Endothelial cell of coronary artery (primary cell): ENCODE results near the gene LUC7L. TPM values are rescaled to one million over a fixed set of nuclear protein-coding genes. Genes with fewer than 3 reads are reported as not detected.

Experiments
- total RNA-seq: library from RNA; depleted of rRNA; stranded (reverse); fragments of >200 nt; gene quantifications from 2 replicates; pipeline ENCODE4 v1.2.3, GENCODE V29; 2014

Gene LUC7L, protein sequence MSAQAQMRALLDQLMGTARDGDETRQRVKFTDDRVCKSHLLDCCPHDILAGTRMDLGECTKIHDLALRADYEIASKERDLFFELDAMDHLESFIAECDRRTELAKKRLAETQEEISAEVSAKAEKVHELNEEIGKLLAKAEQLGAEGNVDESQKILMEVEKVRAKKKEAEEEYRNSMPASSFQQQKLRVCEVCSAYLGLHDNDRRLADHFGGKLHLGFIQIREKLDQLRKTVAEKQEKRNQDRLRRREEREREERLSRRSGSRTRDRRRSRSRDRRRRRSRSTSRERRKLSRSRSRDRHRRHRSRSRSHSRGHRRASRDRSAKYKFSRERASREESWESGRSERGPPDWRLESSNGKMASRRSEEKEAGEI
- 37.3 and 42.9 TPM in 2 replicates for total RNA-seq

DNA sequence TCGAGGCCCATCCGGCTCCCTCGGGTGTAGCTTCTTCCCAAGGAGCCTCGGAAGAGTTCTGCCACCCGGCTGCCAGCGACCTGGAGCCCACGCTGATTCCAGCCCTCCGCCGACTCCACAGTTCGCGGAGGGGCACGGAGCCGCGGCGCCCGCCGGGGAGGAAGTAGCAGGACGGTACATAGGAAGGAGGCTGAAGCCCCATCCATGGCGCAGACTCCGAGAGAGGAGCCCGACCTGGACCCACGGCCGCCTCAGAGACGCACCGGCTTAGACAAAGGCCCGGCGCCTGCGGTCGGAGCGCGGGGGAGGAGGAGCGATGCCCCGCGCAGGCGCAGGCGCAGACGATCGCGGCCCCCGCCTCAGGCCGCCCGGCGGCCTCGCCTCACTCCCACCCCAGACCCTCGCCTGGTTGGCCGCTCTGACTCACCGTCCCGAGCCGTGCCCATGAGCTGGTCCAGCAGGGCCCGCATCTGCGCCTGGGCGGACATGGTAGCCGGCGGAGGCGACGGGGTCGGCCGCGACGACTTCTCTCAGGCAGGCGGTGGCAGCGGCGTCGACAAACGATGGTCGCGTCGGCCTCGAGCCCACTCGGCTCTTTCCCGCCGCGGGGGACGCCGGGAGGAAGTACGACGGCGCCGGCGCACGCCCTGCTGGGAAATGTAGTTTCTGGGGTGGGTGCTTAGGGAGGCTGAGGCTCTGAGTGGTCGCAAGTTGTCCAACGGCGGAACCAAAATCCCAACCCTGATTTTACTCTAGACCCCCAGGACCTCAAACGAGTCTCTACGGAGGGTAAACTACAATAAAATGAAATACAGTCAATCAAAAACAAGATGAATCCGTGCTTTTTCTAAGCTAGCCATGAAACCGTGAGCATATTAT is at the start of gene LUC7L:
Gene LUC7L (minus strand): TSS at position 598 of the 879 bp plus-strand sequence. CDS start 110 bp downstream, at position 488.

DNA sequence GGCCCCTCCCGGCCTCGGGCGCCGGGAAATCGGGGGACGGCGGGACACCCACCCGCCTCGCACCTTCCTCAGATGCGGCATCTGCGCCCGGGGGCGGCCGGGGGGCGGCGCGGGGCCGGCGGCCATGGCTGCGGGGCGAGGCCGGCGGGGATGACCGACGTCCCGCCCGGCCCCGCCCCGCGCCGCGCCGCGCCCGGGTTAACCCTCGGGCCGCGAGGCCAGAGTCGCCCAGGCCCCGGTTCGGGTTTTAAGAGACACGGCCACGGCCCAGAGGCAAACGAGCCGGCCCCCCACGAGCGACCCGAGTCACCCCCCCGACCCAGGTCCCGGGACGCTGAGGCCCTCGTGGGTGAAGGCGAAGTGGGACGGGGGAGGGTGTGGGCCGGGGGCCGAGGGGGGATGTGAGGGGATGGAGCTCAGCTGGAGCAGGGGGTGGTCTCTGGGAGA is 46.6 kb upstream of the LUC7L start, which contains the start of gene RGS11:
Gene RGS11 (minus strand): TSS at position 159 of the 447 bp plus-strand sequence. CDS start 33 bp downstream, at position 126.

DNA sequence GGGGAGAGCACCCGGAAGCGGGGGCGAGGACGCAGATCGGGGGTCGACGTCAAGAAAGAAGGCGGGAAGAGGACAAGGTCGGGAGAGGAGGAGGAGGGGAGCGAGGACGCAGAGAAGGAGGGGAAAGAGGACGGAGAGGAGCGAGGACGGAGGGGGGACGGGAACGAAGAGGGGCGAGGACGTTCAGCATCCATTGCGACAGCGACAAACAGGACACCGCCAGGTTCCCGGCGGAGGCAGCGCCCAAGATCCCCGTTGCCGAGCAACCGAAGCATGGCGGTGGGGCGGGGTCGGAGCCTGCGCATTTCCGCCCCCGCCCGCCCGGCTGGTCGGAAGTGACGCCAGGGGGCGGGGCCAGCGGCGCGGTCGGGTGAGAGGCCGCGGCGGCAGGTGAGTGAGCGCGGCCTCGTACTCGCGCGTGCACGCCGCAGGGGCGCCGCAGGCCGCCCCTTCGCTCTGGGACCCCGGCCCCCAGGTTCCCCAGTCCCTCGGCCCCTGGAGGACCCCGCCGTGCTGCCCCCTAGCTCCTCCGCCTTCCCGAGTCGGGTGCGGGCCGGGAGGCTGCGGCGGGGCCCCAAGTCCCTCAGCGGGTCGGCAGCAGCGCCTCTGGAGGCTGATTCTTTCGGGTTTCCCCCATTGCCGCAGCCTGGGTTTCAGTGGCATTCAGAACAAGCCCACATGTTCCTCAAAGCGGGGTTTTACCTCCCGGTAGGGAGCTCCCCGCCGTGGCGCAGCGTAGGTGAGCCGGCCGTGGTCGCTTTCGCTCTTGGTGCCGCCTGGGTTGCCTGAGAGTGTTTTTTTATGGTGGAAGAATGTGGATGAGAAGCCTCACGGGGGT is 5.4 kb upstream of the LUC7L start, which contains the start of gene FAM234A:
Gene FAM234A (plus strand): TSS at position 354 of the 838 bp plus-strand sequence. CDS start 19,593 bp downstream, outside the sequence.

DNA sequence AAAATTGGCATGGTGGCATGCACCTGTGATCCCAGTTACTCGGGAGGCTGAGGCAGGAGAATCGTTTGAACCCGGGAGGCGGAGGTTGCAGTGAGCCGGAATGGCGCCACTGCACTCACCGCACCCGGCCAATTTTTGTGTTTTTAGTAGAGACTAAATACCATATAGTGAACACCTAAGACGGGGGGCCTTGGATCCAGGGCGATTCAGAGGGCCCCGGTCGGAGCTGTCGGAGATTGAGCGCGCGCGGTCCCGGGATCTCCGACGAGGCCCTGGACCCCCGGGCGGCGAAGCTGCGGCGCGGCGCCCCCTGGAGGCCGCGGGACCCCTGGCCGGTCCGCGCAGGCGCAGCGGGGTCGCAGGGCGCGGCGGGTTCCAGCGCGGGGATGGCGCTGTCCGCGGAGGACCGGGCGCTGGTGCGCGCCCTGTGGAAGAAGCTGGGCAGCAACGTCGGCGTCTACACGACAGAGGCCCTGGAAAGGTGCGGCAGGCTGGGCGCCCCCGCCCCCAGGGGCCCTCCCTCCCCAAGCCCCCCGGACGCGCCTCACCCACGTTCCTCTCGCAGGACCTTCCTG is 49.1 kb downstream of the LUC7L start, which contains the start of gene HBQ1:
Gene HBQ1 (plus strand): TSS at position 359 of the 575 bp plus-strand sequence. CDS start 28 bp downstream, at position 387.

DNA sequence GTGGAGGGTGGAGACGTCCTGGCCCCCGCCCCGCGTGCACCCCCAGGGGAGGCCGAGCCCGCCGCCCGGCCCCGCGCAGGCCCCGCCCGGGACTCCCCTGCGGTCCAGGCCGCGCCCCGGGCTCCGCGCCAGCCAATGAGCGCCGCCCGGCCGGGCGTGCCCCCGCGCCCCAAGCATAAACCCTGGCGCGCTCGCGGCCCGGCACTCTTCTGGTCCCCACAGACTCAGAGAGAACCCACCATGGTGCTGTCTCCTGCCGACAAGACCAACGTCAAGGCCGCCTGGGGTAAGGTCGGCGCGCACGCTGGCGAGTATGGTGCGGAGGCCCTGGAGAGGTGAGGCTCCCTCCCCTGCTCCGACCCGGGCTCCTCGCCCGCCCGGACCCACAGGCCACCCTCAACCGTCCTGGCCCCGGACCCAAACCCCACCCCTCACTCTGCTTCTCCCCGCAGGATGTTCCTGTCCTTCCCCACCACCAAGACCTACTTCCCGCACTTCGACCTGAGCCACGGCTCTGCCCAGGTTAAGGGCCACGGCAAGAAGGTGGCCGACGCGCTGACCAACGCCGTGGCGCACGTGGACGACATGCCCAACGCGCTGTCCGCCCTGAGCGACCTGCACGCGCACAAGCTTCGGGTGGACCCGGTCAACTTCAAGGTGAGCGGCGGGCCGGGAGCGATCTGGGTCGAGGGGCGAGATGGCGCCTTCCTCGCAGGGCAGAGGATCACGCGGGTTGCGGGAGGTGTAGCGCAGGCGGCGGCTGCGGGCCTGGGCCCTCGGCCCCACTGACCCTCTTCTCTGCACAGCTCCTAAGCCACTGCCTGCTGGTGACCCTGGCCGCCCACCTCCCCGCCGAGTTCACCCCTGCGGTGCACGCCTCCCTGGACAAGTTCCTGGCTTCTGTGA is 52.5 kb downstream of the LUC7L start, which contains the start of gene HBA1:
Gene HBA1 (plus strand): TSS at position 204 of the 906 bp plus-strand sequence. CDS start 37 bp downstream, at position 241.

DNA sequence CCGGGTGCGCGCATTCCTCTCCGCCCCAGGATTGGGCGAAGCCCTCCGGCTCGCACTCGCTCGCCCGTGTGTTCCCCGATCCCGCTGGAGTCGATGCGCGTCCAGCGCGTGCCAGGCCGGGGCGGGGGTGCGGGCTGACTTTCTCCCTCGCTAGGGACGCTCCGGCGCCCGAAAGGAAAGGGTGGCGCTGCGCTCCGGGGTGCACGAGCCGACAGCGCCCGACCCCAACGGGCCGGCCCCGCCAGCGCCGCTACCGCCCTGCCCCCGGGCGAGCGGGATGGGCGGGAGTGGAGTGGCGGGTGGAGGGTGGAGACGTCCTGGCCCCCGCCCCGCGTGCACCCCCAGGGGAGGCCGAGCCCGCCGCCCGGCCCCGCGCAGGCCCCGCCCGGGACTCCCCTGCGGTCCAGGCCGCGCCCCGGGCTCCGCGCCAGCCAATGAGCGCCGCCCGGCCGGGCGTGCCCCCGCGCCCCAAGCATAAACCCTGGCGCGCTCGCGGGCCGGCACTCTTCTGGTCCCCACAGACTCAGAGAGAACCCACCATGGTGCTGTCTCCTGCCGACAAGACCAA is 56.8 kb downstream of the LUC7L start, which contains the start of gene HBA2:
Gene HBA2 (plus strand): TSS at position 503 of the 568 bp plus-strand sequence. CDS start 37 bp downstream, at position 540.

DNA sequence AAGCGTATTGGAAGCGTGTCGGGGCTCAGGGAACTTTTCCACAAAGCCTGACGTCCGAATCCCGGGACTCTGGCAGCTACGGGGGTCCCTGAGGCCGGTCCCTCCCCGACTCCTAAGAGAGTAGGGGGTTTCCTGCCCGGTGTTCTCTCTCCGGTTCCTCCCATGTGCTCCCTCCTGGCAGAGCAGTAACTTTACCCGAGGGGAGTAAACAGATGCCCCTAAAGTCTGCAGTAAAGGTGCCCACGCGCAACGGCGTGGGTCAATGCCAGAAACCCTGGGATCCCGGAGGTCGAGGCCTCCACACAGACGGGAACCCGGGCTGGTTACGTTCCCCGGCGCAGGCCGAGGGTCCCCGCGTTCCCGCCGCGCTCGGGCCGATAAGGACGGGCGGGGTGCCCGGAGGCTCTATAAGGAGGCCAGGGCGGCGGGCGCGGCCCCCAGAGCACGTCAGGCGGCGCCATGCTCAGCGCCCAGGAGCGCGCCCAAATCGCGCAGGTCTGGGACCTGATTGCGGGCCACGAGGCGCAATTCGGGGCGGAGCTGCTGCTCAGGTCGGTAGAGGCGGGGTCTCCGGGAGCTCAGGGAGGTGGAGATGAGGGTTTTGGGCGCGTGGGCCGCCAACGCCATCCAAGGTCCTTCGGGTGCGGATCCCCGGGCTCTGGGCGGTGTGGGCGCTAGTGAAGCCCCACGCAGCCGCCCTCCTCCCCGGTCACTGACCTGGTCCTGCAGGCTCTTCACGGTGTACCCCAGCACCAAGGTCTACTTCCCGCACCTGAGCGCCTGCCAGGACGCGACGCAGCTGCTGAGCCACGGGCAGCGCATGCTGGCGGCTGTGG is 63.5 kb downstream of the LUC7L start, which contains the start of gene HBM:
Gene HBM (plus strand): TSS at position 440 of the 836 bp plus-strand sequence. CDS start 20 bp downstream, at position 460.

DNA sequence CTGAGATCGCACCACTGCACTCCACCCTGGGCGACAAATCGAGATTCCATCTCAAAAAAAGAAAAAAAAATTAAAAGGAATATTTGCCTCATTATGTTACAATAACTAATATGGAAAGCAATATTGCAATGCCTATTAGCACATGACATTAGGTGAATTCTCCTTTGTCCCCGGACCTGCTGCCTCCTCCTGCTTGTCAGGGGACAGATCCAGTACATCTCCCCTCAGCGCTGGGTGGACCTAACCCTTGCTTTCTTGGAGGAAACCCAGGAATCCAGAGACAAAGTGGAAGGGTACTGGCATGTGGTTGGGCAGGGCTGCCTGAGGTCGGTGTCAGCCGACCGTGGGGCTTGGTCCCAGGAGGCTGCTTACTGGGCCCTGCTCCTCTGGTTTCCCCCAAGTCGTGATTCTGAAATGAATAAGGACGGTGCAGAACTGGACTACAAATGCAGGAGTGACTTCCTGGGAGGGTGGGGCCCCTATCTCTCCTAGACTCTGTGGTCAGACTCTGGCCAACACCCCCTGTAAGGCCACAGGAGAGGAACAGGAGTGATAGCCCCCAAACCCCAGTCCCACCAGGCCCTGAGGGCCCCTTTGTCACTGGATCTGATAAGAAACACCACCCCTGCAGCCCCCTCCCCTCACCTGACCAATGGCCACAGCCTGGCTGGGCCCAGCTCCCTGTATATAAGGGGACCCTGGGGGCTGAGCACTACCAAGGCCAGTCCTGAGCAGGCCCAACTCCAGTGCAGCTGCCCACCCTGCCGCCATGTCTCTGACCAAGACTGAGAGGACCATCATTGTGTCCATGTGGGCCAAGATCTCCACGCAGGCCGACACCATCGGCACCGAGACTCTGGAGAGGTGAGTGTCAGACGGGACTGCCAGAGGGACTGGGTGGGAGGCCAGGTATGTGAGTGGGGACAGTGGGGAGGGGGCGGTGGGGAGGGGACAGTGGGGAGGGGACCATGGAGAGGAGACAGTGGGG is 76.8 kb downstream of the LUC7L start, which contains the start of gene HBZ:
Gene HBZ (plus strand): TSS at position 504 of the 988 bp plus-strand sequence. CDS start 266 bp downstream, at position 770.

Other genes starting within 250 kb of the LUC7L start
- gene POLR3K, start 175.8 kb downstream of the LUC7L start, total RNA-seq: 7.0 and 10.3 TPM in 2 replicates
- gene SNRNP25, start 175.6 kb downstream of the LUC7L start, total RNA-seq: 21.6 and 45.2 TPM in 2 replicates
- gene RHBDF1, start 156.8 kb downstream of the LUC7L start, total RNA-seq: 20.6 and 36.4 TPM in 2 replicates
- 138 and 165 TPM in 2 replicates for gene MPG, start 151.2 kb downstream of the LUC7L start, total RNA-seq
- gene NPRL3, start 90.8 kb downstream of the LUC7L start, total RNA-seq: 5.5 and 7.8 TPM in 2 replicates
- gene HBZ, start 76.8 kb downstream of the LUC7L start, total RNA-seq: not detected in 2 replicates
- not detected in 2 replicates for gene HBM, start 63.5 kb downstream of the LUC7L start, total RNA-seq
- gene HBA2, start 56.6 kb downstream of the LUC7L start, total RNA-seq: not detected in 2 replicates
- not detected in 2 replicates for gene HBA1, start 52.8 kb downstream of the LUC7L start, total RNA-seq
- gene HBQ1, start 49.0 kb downstream of the LUC7L start, total RNA-seq: 0.38 and 1.1 TPM in 2 replicates
- gene FAM234A, start 5.4 kb upstream of the LUC7L start, total RNA-seq: 28.8 and 53.4 TPM in 2 replicates
- 1.6 and 1.9 TPM in 2 replicates for gene RGS11, start 46.5 kb upstream of the LUC7L start, total RNA-seq
- 3.5 and 7.3 TPM in 2 replicates for gene ARHGDIG, start 51.1 kb upstream of the LUC7L start, total RNA-seq
- gene PDIA2, start 53.7 kb upstream of the LUC7L start, total RNA-seq: 0.09 and 0.28 TPM in 2 replicates
- 17.5 and 25.8 TPM in 2 replicates for gene AXIN1, start 123.3 kb upstream of the LUC7L start, total RNA-seq
- 85.7 and 112 TPM in 2 replicates for gene MRPL28, start 141.1 kb upstream of the LUC7L start, total RNA-seq
- 96.7 and 101 TPM in 2 replicates for gene PGAP6, start 152.5 kb upstream of the LUC7L start, total RNA-seq
- 73.7 and 84.4 TPM in 2 replicates for gene NME4, start 167.8 kb upstream of the LUC7L start, total RNA-seq
- 8.1 and 8.8 TPM in 2 replicates for gene DECR2, start 172.4 kb upstream of the LUC7L start, total RNA-seq
- 24.6 and 32.8 TPM in 2 replicates for gene RAB11FIP3, start 196.2 kb upstream of the LUC7L start, total RNA-seq